Fibroblast of mammary gland (primary cell): ENCODE data around the gene ZBTB33.

Source experiments
- DNase-seq: peaks from one replicate; pipeline ENCODE4 v3.0.0-alpha.2; 2010; ENCODE audit warnings: low read depth
- H3K4me3 ChIP-seq: 2 replicates; pipeline ENCODE4 v1.5.1; 2011; ENCODE audit warnings: low read depth, mild to moderate bottlenecking, low read length, moderate library complexity; ENCODE audit not compliant: control insufficient read depth
- CTCF ChIP-seq: conservative IDR thresholded peaks from 2 replicates; pipeline ENCODE4 v1.5.1; 2011; ENCODE audit warnings: low read depth, low read length, inconsistent platforms; ENCODE audit not compliant: control insufficient read depth, insufficient read depth

Gene ZBTB33

GRCh38 chrX:120264341-120264740, 13.7 kb downstream of the ZBTB33 start:
- DNase-seq: no peak
- TF ChIP-seq CTCF: no peak
- H3K4me3 ChIP-seq: no peak overlapping the region

- no peak overlapping the region for H3K4me3 ChIP-seq
- DNase-seq: peak; percentile 23
- no peak for TF ChIP-seq CTCF
Observed at GRCh38 chrX:120269373-120270035, 18.9 kb downstream of the ZBTB33 start.

GRCh38 chrX:120270567-120270966, 20.0 kb downstream of the ZBTB33 start:
- H3K4me3 ChIP-seq: no peak overlapping the region

GRCh38 chrX:120271218-120271617, 20.6 kb downstream of the ZBTB33 start:
- TF ChIP-seq CTCF: no peak
- DNase-seq: peak; percentile 2
- no peak overlapping the region for H3K4me3 ChIP-seq

More at GRCh38 chrX:120270567-120270966, 20.0 kb downstream of the ZBTB33 start:
- no peak for DNase-seq
- TF ChIP-seq CTCF: no peak

GRCh38 chrX:120274145-120274544, 23.5 kb downstream of the ZBTB33 start:
- TF ChIP-seq CTCF: no peak
- DNase-seq: no peak
- no peak overlapping the region for H3K4me3 ChIP-seq

- no peak for DNase-seq
- H3K4me3 ChIP-seq: no peak overlapping the region
- TF ChIP-seq CTCF: no peak
Observed at GRCh38 chrX:120274958-120275357, 24.3 kb downstream of the ZBTB33 start.

GRCh38 chrX:120281021-120281624, 30.5 kb downstream of the ZBTB33 start:
- H3K4me3 ChIP-seq: no peak overlapping the region
- no peak for TF ChIP-seq CTCF
- DNase-seq: no peak
